GM10266 (cell line): ENCODE data around the gene TRHDE.

Source experiments
- DNase-seq: peaks from one replicate; pipeline ENCODE4 v3.0.0; 2012; ENCODE audit errors: extremely low spot score
- TF ChIP-seq, protein P1 (sequence below): IDR thresholded peaks from 2 replicates; pipeline ENCODE4 v1.5.1; 2012; ENCODE audit warnings: mild to moderate bottlenecking, low read depth; ENCODE audit not compliant: control insufficient read depth, insufficient read depth; ENCODE audit errors: missing control alignments

TRHDE gene

DNA sequence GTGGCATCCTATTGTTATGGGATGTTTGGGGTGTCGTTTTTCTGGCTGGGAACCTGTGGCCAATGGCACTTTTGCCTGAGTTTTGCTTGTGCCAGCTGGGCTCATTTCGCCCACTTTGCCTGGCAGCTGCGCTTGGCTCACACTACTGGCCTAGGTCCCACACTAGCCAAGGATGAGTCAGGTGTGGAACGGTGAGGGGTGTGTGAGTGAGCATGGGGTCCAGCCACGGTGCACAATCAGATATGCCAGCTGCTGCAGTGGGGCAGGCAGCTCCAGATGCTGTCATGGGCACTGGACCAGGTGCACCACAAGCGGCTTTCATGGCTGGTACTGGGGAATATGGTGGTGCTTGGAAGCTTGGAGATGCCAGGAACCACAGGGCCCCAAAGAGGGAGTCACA lies 21.5 kb downstream of the TRHDE start:
- DNase-seq = no peak
- TF ChIP-seq, protein P1, sequence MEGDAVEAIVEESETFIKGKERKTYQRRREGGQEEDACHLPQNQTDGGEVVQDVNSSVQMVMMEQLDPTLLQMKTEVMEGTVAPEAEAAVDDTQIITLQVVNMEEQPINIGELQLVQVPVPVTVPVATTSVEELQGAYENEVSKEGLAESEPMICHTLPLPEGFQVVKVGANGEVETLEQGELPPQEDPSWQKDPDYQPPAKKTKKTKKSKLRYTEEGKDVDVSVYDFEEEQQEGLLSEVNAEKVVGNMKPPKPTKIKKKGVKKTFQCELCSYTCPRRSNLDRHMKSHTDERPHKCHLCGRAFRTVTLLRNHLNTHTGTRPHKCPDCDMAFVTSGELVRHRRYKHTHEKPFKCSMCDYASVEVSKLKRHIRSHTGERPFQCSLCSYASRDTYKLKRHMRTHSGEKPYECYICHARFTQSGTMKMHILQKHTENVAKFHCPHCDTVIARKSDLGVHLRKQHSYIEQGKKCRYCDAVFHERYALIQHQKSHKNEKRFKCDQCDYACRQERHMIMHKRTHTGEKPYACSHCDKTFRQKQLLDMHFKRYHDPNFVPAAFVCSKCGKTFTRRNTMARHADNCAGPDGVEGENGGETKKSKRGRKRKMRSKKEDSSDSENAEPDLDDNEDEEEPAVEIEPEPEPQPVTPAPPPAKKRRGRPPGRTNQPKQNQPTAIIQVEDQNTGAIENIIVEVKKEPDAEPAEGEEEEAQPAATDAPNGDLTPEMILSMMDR = no peak

DNA sequence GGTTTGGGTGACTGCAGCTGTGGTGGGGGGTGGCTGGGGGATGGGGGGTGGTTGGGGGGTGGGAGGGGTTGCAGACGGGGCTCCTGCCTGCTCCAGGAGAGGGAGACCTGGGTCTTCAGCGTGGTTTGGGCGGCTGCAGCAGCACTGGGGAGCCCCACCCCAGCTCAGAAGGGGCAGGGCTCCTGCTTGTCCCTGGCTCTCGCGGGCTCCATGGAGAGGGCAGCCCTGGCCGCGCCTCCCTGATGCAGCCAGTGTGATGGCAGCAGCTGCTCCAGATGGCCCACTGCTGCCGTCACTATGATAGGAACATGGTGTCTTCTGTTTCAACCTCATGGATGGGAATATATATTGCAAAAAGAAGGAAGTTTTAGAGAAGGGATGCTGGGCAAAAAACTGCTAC lies 22.9 kb downstream of the TRHDE start:
- no peak for DNase-seq
- TF ChIP-seq, protein P1 = no peak

DNA sequence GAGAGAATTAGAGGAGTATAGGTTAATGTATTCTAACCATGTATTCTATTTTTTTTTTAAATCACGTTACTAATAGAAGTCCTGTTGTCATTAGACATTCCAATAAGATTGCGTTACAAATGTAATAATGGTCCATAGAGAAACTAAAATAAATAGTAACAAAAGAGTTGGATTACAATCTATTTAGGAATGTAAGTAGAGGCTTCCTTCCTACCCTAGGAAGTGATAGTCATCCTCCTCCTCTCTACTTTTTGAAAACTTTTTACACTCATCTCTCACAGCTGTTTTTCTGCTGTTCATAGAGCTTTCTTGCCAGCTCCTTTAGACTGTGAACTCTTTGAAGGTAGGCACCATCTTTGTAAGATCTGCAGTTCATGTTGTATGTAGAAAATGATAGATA lies 23.6 kb downstream of the TRHDE start:
- DNase-seq = no peak
- TF ChIP-seq, protein P1 = no peak

DNA sequence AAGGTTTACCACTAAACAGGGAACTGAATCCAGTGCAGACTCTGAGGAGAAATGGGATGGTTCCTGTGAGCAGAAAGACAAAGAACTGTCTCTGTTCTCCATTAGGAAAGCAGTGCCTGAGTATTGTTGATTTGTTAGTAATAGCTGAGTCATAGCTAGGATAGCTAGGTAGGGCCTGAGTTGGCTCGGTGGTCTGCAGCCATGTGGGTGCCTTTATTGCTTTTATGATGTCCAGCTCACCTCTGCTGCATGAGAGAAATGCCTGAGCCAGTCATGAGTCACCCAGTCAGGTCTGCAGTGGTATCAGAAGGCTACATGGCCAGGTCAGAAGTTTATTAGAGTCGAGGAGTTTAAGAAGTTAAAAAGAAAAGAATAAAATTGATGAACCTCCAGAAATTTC lies 24.2 kb downstream of the TRHDE start:
- TF ChIP-seq, protein P1 = no peak
- DNase-seq = no peak

DNA sequence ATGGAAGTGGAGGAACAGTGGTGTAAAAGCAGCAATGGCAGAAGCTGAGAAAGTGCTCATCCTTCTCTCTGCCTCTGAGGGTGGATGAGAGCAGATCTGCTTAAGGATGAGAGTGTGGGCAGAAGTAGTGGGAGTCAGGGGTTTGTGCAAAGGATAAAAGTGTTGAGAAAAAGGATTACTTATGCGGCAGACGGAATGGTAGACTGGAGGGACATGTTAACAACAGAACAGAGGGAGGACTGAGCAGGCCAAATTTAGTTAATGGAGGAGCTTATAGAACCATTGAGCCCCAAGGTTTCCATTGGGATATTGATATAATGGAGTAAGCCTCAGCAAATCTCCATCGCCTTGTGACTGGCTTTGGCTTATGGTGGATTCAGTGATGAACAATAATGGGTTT lies 25.5 kb downstream of the TRHDE start:
- TF ChIP-seq, protein P1 = no peak
- no peak for DNase-seq

DNA sequence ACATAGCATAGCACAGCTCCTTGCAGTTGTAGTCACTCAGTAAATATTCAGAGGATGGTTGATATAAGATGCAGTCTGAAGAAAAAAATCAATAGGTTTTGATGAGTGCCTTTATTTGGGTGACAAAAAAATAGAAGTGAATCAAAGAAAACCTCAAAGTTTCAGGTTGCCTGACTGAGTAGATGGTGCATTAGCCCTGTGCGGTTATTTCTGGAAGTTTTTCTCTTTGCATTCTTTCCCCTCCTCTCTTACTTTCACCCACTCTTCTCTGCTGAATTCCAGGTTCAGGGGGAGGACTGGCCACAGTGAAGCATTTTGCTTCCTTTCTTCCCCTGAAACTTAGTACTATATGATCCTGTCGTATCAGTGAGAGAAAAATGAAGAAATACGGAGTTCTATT lies 28.6 kb downstream of the TRHDE start:
- TF ChIP-seq, protein P1 = no peak

DNA sequence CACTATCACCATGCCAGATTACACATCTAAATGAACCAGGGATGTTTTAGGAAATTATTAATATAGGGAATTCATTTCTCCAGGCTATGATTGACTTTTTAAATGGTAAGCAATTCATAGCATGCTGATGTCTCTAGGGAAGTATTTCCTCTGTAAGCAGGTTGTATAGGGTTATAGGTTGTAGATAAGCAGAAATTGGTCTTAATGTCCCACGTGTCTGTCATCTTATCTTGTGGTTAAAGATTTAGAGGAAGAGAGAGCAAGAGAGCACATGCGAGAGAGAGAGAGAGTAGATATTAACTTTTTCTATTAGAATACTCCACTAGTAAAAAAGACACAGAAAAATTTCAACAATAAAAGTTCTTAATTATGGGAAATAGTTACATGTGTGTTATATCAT lies 32.6 kb downstream of the TRHDE start:
- no peak for DNase-seq
- TF ChIP-seq, protein P1 = no peak

More for the DNA sequence above, 28.6 kb downstream of the TRHDE start:
- no peak for DNase-seq
